Activated CD8-positive, alpha-beta memory T cell treated with anti-CD3 and anti-CD28 coated beads for 1 hour (primary cell): ENCODE results near the gene BRF1.
"Not testable (repeated sequence)": the region's sequence is repeated elsewhere in the genome, so short reads cannot be mapped to it uniquely, and the experiment has no call there.

Experiments
- DNase-seq, 2 donors: peaks; one replicate each; pipeline ENCODE4 v3.0.0-alpha.2; 2020; ENCODE audit warnings: low read depth in 1 of 2; ENCODE audit errors: extremely low read depth in 1 of 2

The BRF1 gene

GRCh38 chr14:105332350-105332874 lies 31.6 kb upstream of the BRF1 start:
- DNase-seq, result no peak

- DNase-seq, result no peak
These were observed 31.0 kb upstream of the BRF1 start for GRCh38 chr14:105331575-105332349.

- DNase-seq, result no peak
These were observed 29.7 kb upstream of the BRF1 start for GRCh38 chr14:105330491-105330895.

- DNase-seq, result no peak
These were observed 28.8 kb upstream of the BRF1 start for GRCh38 chr14:105329411-105330150.

- DNase-seq, result no peak
These were observed 28.0 kb upstream of the BRF1 start for GRCh38 chr14:105328678-105329390.

GRCh38 chr14:105328070-105328677 lies 27.4 kb upstream of the BRF1 start:
- no peak for DNase-seq

GRCh38 chr14:105327695-105328045 lies 26.9 kb upstream of the BRF1 start:
- not testable (repeated sequence) for DNase-seq

- DNase-seq, result no peak
These were observed 26.3 kb upstream of the BRF1 start for GRCh38 chr14:105326891-105327694.

- DNase-seq, result no peak
These were observed 25.7 kb upstream of the BRF1 start for GRCh38 chr14:105326568-105326867.

- DNase-seq, result no peak
These were observed 25.1 kb upstream of the BRF1 start for GRCh38 chr14:105325716-105326567.

- no peak for DNase-seq
These were observed 24.5 kb upstream of the BRF1 start for GRCh38 chr14:105325303-105325702.

- no peak for DNase-seq
These were observed 24.1 kb upstream of the BRF1 start for GRCh38 chr14:105324871-105325270.

GRCh38 chr14:105324080-105324778 lies 23.4 kb upstream of the BRF1 start:
- no peak for DNase-seq

GRCh38 chr14:105323663-105324062 lies 22.9 kb upstream of the BRF1 start:
- DNase-seq, result no peak

- no peak for DNase-seq
These were observed 22.2 kb upstream of the BRF1 start for GRCh38 chr14:105322791-105323556.

- no peak for DNase-seq
These were observed 16.7 kb upstream of the BRF1 start for GRCh38 chr14:105317546-105317945.

- no peak for DNase-seq
These were observed 16.2 kb upstream of the BRF1 start for GRCh38 chr14:105316968-105317510.

- no peak for DNase-seq
These were observed 15.8 kb upstream of the BRF1 start for GRCh38 chr14:105316577-105316941.
